GM19324 (cell line): ENCODE measurements around the gene ZSCAN9.

Experiments
- ATAC-seq: cut with Tn5 transposase; IDR thresholded peaks from one replicate; pipeline ENCODE4 v1.9.1; 2021; ENCODE audit warnings: mild to moderate bottlenecking, moderate library complexity; ENCODE audit not compliant: unreplicated experiment, low FRiP score

The ZSCAN9 gene

GRCh38 chr6:28266563-28266961, 41.5 kb downstream of the ZSCAN9 start:
- ATAC-seq: no peak

DNA sequence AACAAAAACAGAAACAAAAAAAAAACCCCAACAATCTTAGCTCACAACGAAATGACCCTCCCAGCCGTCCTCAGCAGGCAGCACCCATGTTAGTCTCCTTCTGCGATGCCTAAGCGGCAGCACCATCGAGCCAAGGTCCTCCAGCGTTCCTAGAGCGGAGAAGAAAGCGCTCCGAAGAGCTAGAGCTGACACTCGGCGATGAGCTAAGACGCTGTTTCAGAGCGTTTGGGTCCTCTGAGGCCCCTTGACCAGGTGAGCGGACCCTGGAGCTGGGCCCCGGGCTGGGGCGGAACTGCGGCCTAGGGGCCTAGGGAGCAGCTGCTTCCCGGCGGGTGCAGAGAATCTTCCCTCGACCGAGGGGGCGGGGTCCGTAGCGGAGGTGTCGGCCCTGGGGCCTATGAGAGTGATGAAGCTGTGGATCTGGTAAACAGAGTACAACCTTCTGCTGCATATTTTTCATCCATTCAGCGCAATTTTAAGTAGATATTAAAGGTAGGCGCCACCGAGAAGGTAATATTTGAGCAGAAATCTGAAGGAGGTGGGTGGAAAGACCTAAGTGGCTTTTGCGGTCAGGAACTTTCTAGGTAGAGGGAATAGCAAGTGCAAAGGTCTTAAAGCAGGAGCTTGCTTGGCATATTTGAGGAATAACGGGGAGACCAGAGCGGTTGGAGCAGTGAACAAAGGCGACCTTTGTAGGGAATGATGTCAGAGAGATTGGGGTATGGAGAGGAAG, 42.1 kb downstream of the ZSCAN9 start, which contains the start of gene ZSCAN26:
TSS of gene ZSCAN26 (plus strand) at position 182 of the 733 bp plus-strand sequence. CDS start 4,777 bp downstream, outside the sequence.
- peak; percentile 95 for ATAC-seq

- no peak for ATAC-seq
These were observed 42.6 kb downstream of the ZSCAN9 start for GRCh38 chr6:28267695-28268059.

DNA sequence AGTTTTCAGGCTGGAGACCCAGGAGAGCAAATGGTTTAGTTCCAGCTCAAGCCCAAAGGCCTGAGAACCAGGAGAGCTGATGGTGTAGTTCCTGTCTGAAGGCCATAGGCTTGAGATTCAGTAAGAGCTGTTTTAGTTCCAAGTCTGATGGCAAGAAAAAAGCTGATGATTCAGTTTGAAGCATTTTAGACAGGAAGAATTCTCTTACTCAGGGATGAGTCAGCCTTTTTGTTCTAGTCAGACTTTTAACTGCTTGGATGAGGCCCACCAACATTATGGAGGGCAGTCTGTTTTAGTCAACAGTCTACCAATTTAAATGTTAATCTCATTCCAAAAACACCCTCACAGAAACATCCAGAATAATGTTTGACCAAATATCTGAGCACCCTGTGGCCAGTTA, 44.4 kb downstream of the ZSCAN9 start:
- ATAC-seq: no peak

DNA sequence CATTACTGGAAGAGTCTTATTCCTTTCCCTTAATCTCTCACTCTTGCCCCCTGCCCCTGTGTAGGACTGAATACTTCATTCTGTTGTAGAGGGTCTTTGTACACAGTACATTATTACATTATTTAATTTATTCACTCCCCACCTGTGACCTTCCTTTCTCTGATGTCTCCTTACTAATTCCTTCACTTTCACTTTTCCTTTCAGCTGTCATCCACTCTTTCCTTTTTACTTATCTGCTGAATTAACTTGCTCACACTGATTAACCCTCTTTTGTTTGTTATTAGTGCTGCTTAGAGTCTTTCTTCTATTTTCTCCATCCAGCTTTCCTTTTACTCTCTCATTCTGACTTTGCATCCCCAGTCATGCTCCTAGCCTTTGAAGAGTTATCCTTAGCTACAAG, 49.8 kb downstream of the ZSCAN9 start:
- ATAC-seq: no peak

GRCh38 chr6:28277746-28278145, 52.7 kb downstream of the ZSCAN9 start:
- no peak for ATAC-seq

GRCh38 chr6:28280595-28281287, 55.7 kb downstream of the ZSCAN9 start:
- ATAC-seq: no peak

GRCh38 chr6:28281288-28282064, 56.4 kb downstream of the ZSCAN9 start, which contains the start of gene PGBD1:
Gene PGBD1, plus strand, starts transcription at chr6:28281572. Its CDS starts 2,242 bp downstream, at chr6:28283814.
- peak; percentile 87 for ATAC-seq

GRCh38 chr6:28282926-28283325, 57.9 kb downstream of the ZSCAN9 start:
- ATAC-seq: no peak
